HS-27A (cell line): ENCODE results near the gene FBXL13.
"Not testable (repeated sequence)": the region's sequence is repeated elsewhere in the genome, so short reads cannot be mapped to it uniquely, and the experiment has no call there.

Source experiments
- DNase-seq: peaks from one replicate; pipeline ENCODE4 v3.0.0-alpha.2; 2012; ENCODE audit warnings: low read depth, missing footprints

The FBXL13 gene

DNA sequence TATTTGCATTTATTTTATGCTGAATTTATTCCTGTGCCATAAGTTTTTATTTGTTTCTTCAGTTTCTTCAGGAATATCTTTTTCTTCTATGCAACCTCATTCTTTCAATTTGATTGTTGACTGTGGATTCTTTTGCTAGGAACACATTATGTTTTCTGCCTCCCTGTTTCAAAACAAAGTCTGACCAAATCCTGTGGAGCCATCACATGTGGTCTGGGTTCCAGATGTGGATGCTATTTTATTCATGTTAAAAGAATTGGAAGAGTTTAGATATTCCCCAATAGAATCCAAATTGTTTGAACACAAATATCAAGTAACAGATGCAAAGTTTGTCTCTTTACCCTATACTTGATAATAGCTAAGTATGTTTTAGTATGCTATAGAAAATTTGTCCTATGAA lies 218.6 kb downstream of the FBXL13 start:
- DNase-seq: no peak

DNA sequence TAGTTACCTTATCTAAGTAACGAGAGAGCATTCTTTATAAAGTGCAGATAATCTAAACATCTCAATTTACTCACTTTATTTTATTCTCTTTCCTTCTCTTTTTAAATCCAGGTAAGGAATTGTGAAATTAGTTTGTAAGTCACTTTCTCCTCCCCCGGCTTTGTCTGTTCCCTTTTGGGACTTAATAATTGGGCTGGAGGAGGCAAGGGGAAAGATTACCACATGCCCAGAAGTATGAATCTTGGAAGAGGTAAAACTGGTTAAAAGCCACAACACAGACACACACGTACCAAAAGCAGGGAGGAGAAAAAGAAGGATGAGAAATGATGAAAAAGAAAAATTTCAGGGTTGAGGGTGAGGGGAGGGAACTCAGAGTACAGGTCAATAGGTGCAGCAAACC lies 225.1 kb downstream of the FBXL13 start:
- DNase-seq: no peak

DNA sequence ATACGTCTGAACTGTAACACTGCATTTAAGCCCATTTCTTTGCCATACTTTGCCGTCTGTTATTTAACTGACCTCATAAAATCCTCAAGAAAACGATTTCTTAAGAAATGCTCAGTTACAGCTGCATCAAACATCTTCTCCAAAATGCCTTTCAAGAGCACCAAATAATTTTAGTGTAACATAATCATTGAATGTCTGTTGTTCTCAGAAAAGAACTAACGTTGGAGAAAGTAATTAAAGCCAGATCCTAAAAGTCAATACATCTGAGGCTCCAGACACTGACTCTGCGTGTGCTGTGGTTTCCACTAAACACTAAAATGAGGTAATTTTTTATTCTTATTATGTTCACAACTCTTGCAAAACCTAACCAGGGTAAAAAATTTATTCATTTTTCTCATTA lies 225.5 kb downstream of the FBXL13 start:
- DNase-seq: no peak

DNA sequence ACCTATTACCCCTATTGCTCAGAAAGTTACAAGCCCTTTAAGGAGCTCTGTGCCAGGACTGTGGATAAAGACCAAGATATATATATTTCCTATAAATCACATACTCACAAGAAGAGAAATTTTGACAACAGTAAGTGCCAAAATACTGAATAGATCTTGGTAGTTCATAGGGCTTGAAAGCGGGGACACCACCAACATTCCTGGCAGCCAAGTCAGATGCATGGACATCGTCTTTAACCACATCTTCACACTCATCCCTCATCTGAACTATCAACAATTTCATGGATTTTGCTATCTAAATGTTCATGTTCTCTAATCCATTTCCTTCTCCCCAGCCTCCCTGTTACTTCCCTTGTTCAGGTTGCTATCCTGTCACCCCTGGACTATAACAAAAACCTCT lies 229.2 kb downstream of the FBXL13 start:
- DNase-seq: no peak

DNA sequence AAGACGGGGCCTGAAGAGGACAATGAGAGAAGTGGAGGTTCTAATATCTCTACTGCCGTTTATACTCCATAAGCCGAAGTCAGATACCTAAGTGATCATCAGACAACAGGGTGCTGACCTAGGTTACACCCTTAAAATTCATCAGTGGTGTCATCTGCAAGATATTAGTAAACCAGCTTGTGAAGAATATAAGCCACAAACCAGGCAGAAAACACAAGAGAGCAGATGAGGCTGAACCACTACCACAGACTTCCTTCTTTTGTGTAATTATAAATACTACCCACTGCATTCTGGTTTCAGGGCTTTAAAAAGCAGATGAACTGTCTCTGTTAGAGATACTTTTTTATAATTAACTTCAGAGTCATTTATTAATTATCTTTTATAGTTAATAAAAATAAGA lies 230.7 kb downstream of the FBXL13 start:
- no peak for DNase-seq

DNA sequence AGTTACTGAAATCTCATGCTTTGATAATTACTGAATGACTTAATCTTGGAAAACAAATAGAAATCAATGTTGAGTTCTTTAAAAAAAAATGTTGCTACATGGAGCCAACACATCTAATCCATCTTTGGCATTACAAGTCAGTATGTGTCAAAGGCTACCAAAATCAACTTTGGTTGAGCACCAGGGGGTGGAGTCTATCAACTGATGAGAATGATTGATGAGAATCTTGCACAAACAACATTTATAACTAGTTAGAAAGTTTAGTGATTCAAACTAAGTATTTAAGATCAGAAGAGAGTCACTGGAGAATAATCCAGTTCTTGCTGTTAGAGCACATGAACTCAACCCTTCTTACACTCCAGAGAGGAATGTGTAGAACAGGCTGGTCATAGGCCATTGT lies 232.3 kb downstream of the FBXL13 start:
- no peak for DNase-seq

DNA sequence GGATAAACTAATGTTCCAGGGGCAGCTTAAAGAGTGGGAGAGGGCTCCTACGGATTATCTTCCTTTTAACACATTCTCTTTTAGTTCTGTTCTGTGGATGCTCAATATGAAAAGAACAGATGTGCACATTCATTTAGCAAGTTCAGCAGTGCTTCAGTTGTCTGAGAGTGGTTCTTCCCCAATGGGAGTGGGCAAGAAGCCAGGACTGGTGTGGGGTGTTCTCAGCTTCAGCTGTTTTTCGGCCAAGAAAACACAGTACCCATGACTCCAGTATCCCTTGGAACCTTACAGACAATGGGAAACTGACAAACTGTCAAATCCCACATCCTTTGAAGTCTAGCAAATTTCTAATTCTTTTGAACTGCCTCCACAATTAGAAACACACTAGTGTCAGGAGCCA lies 233.3 kb downstream of the FBXL13 start:
- DNase-seq: no peak

DNA sequence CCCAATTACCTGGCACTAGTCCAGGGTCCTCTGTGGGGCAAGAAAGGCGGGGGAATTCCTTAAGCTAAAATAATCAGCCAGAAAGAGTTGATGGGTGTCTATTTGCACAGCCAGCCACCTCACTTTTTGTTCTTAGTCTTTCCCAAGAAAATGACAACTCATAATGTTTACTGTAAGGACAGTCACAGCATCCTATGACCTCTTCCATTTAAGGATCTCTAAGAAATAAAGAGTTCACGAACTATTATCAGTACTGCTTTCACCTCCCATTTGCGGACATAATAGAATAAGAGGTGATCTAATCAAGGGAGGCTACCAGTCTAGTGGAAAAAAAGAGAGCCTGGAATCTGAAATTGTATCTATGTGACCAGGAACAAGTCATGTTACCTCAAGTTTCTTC lies 234.2 kb downstream of the FBXL13 start:
- no peak for DNase-seq

DNA sequence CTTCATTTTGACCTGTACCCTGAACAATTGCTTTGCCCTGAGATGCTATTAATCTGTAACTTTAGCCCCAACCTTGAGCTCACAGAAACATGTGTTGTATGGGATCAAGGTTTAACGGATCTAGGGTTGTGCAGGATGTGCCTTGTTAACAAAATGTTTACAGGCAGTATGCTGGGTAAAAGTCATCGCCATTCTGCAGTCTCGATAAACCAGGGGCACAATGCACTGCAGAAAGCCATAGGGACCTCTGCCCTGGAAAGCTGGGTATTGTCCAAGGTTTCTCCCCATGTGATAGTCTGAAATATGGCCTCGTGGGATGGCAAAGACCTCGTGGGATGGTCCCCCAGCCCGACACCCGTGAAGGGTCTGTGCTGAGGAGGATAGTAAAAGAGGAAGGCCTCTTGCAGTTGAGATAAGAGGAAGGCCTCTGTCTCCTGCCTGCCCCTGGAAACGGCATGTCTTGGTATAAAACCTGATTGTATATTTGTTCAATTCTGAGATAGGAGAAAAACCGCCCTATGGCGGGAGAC lies 236.0 kb downstream of the FBXL13 start:
- DNase-seq: not testable (repeated sequence)

DNA sequence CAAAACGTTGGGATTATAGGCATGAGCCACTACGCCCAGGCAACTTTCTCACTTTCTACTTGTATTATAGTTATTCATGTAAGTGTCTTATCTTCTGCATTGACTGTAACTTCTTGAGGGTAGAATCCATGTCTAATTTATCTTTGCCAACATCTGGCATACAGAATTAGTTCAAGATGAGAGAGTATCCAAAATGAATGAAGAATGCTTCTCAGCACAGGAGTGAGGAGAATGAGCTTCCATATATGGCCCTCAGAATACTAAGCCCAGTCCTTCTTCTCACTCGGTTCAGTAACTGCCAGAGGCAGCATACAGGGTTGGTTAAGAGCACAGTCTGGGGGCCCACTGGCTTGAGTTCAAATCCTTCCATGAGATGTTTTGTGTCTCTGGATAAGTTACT lies 236.8 kb downstream of the FBXL13 start:
- DNase-seq: no peak

DNA sequence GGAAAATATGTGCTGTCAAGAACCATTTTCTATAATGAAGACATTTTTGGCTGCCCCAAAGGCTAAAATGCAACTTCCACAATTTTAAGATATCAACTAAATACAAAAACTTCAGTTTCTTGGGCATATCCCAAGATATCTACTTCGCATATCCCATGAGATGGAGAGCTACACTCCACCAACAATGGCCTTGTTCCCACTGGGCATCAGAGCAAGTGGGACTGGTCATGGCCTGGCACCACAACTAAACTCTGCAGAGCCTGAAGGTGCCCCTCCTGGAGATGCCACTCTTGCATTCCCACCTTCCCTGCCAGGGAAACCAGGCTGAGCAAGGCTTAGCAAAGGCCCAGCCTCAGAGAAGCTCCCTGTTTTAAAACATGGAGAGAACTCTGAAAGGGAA lies 237.6 kb downstream of the FBXL13 start:
- DNase-seq: no peak

DNA sequence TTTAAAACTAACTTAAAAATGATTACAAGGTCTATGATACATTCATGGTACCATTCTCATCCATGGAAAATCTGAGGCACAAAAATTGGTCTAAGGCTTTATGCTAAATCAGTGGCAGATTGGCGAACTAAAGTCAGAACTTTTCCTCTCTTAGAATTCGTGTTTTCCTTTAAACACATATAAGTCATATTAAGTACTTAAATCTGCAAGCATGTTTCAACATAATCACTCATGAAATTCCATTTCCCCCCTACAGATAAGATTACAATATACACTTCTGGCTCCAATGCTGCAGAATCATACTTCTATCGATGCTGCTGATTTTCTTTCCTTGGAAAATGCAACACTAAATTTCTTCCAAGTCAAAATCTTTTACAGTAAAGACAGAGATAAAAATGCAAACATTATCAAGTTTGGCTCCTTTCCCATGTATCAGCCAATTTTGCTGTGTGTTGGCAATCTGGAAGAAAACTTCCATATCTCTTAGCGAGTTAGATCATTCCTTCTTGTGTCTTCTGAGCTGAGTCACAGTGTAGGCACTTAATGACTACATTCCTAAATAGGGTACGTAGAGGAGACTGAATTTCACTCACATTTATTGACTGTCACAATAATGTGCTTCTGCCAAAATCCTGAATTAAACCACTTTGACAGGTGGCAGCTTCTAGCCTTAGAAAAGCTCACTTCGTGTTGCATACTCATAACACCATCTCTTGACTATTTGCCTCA lies 238.2 kb downstream of the FBXL13 start:
- DNase-seq: peak; percentile 58

DNA sequence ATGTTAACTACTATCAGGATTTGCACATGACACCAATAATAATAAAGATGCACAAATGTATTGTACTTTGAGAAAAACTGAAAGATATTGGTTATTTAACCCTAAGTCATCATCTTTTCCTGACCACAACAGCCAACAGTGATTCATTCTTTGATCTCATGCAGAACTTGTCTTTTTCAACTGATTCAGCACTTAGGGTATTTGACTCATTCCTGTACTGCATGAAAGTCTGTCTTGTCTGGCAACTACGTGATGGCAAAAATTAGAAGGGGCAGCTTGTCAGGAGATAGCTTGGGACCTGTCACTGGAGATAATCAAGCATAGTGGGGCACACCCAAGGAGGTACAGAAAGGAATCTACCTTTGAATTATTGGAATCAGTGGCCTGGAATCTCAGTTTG lies 239.6 kb downstream of the FBXL13 start:
- peak; percentile 49 for DNase-seq

DNA sequence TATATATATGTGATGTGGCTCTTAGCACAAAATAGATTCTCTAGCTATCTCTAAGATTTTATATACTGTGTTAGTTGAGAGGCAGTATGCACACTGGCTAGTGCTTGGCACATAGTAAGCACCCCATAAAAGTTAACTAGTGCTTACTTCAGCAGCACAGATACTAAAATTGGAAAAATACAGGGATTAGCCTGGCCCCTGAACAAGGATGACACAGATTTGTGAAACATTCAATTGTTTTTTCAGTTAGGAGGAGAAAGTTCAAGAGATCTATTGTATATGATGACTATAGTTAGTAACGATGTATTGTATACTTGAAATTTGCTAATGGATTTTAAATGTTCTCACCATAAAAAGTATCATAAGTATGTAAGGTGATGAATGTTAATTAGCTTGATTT lies 240.1 kb downstream of the FBXL13 start:
- DNase-seq: no peak

DNA sequence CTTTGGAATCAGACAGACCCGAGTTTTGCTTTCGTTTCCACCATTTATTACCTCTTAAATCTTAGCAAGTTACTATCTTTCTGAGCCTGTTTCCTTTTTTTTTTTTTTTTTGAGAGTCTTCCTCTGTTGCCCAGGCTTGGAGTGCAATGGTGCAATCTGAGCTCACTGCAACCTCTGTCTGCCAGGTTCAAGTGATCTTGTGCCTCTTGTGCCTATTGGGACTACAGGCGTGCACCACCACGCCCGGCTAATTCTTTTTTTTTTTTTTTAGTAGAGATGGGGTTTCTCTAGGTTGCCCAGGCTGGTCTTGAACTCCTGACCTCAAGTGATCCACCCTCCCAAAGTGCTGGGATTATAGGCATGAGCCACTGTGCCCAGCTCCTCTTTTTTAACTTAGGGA lies 241.3 kb downstream of the FBXL13 start:
- DNase-seq: no peak

DNA sequence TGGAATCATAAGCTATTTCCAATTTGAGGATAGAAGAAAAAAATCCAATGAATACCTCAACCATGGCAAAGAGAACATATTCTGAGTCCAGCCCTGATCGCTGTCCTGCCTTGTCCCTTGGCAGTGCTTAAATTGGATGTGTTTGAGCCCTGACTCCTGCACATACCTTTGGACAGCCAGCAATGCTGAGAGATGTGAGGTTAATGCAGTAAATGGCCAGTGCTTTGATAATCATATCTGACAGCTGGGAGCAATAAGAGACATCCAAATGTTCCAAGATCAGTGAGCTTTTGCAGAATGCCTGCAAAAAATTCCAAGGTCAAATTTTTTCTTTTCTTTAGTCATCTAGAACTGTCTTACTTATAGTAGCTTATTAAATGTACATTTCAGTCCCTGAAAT lies 241.9 kb downstream of the FBXL13 start:
- DNase-seq: no peak

DNA sequence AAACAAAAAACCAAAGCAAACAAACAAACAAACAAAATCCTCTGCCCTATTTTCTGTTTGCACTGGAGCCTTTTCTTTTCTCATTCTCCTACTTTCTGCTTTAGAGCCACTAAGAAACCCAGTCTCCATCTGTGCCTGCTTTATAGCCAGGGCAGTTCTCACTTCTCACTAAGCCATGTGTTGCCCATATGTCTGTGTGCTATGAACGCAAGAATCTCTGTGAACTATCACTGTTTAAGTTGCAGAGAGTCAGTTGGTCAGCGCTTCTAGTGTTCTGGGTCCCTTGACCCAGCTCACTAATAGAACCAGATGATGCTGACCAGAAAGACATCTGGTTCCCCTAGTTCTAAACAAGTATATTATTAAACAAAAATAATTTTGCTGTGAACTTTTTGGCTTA lies 244.4 kb downstream of the FBXL13 start:
- no peak for DNase-seq

DNA sequence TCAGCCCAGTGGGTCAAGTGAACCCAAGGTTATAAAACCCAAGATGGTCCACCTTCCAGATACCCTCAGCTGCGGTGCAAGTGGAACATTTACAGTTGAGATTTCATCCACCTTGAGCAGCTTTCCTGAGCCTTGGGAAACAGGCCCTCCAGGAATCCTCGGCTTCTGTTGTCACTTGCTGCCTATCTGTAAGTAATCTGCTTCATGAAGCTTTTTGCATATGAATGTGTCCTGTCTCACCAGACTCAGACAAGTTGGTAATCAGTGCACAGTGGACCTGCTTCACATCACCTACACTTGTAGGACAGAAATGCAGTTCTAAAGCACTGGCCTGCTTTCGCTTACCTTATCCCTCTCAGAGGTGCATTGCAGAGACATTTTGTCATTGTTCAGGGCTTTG lies 245.5 kb downstream of the FBXL13 start:
- DNase-seq: no peak

DNA sequence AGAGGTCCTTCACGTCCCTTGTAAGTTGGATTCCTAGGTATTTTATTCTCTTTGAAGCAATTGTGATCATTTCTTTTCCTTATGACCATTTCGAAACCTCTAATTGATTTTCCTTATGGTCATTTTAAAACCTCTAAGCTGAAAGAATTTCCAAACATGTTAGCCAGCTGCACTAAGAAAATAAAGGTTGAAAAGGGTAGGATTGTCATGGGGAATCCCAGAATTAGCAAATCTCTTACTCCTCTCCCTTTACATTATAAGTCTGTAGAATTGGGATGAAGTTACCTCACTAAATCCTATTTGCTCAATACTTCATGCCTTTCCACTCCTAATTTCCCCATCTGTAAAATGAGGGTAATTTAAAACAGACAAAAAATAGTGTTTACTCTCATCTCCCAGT lies 246.3 kb downstream of the FBXL13 start:
- no peak for DNase-seq

DNA sequence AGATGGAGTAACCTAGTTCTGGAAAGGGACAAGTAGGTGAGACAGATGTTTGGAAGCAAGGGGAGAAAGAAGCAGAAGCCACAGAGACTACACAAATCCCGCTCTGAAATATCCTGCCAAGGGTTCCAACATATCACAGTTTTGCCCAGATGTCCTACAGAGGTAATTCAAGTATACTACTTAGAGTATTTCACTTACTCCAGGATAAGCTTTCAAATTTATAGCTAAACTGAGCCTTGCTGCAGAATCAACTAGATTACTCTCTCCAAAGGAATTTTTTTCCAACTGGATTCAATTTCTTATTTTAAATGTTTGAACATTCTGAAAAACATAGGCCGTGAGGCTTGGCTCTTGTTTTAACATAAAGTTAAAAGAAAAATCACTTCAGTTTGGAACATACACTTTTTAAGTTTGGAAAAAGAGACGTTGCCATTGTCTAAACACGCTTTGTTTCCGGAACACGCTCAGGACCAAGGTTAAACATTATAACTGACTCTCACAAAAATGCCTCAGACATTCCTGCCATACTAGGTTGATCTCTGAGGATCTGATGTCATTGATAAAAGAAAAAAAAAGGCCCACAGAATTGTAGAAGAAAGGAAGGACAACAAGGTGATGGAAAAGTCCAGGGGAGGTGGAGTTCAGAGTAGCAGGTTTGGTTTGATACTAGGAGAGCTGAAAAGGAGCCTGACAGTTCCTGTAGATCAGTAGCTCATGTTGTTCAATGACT lies 251.0 kb downstream of the FBXL13 start:
- no peak for DNase-seq

DNA sequence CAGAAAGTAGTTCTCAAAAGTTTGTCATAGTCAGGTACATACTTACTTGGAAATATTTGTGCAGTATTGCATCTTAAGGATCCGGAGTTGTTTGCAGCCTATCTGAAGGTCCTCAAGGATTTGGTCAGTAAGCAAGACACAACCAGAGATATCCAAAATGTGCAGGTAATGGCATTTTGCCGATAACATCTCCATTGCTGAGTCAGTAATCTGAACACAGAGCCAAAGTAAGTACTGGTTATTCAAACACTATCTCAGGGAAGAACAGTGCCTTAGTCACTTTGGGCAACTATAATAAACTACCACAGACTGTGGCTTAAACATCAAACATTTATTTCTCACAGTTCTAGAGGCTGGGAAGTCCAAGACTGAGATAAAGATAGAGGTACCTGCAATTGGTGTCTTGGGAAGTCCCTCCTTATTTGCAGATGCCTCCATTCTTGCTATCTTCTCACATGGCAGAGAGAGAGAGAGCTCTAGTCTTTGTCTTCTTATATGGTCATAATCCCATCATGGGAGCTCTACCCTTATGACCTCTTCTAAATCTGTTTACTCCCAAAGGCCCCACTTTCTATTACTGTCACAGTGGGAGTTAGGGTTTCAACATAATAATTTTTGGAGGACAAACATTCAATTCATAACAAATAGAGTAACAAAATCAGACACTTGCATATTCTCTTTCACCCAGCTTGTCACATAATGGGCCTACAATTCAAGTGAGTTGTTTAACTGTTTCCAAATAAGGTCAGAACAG lies 252.4 kb downstream of the FBXL13 start:
- no peak for DNase-seq

DNA sequence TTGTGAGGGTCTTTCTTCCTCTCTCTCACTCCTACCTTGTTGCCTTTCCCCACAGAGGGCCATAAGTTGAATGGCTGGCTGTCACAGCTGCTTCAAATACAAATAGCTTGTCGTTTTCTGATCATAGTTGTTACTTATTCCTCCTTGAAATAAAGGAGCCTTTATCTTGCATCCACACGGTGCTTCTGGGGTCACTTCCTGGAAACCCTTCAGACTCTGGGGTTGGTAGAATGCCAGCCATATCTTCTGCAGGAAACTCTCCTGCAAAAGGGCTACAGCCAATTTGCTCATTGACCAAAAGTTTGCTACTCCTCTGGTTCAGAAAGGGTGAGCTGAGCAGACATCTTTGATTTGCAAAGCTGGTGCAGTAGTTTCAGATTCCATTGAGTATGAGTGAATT lies 255.4 kb downstream of the FBXL13 start:
- DNase-seq: no peak
